ENCODE measurements around the gene YWHAG. TPM values are rescaled to one million over a fixed set of nuclear protein-coding genes. Genes with fewer than 3 reads are reported as not detected.

The YWHAG gene
- total and polyA plus RNA-seq, 9 of the 15 experiments (the other 6 are each of a cell fraction or from before 2014, with no cell fraction given): 30.4 to 246 (median 94.5) TPM

DNA sequence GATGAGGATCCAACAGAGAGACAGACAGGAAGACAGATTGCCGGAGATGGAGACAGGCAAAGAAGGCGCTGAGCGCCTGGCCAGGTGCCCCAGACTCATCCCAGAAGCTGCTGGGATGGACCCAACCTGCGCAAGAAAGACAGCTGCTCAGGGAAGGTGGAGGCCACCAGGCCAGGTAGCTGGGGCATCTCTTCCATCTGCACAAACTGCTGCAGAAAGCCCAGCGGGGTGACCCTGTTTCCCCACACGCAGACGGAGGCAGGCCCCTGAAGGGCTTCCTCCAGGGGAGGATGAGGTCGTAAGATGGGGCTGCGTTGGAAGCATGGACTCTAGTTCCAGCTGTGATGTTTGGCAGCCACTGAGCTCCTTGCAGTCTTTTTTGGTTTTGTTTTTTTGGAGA is 16.5 kb upstream of the YWHAG start (continued):
- TF ChIP-seq, protein P1, sequence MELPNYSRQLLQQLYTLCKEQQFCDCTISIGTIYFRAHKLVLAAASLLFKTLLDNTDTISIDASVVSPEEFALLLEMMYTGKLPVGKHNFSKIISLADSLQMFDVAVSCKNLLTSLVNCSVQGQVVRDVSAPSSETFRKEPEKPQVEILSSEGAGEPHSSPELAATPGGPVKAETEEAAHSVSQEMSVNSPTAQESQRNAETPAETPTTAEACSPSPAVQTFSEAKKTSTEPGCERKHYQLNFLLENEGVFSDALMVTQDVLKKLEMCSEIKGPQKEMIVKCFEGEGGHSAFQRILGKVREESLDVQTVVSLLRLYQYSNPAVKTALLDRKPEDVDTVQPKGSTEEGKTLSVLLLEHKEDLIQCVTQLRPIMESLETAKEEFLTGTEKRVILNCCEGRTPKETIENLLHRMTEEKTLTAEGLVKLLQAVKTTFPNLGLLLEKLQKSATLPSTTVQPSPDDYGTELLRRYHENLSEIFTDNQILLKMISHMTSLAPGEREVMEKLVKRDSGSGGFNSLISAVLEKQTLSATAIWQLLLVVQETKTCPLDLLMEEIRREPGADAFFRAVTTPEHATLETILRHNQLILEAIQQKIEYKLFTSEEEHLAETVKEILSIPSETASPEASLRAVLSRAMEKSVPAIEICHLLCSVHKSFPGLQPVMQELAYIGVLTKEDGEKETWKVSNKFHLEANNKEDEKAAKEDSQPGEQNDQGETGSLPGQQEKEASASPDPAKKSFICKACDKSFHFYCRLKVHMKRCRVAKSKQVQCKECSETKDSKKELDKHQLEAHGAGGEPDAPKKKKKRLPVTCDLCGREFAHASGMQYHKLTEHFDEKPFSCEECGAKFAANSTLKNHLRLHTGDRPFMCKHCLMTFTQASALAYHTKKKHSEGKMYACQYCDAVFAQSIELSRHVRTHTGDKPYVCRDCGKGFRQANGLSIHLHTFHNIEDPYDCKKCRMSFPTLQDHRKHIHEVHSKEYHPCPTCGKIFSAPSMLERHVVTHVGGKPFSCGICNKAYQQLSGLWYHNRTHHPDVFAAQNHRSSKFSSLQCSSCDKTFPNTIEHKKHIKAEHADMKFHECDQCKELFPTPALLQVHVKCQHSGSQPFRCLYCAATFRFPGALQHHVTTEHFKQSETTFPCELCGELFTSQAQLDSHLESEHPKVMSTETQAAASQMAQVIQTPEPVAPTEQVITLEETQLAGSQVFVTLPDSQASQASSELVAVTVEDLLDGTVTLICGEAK (IDR thresholded peaks at IDR 0.05): no peak
- TF ChIP-seq, protein P1 (CRISPR knock-in tag; IDR thresholded peaks at IDR 0.05): no peak
- TF ChIP-seq, protein P2, sequence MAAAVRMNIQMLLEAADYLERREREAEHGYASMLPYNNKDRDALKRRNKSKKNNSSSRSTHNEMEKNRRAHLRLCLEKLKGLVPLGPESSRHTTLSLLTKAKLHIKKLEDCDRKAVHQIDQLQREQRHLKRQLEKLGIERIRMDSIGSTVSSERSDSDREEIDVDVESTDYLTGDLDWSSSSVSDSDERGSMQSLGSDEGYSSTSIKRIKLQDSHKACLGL (CRISPR knock-in tag; IDR thresholded peaks at IDR 0.05; ENCODE audit: borderline replicate concordance, poor library complexity, severe bottlenecking): no peak
- TF ChIP-seq ZNF449 (CRISPR knock-in tag; IDR thresholded peaks at IDR 0.05) (no peak), ZNF134 (CRISPR knock-in tag; conservative IDR thresholded peaks at IDR 0.05) (no peak), CREBBP (IDR thresholded peaks at IDR 0.05; ENCODE audit: low read depth, low read length) (no peak), ZNF77 (CRISPR knock-in tag; IDR thresholded peaks at IDR 0.05) (no peak)
